ENCODE data around the gene GPR31.

DNA sequence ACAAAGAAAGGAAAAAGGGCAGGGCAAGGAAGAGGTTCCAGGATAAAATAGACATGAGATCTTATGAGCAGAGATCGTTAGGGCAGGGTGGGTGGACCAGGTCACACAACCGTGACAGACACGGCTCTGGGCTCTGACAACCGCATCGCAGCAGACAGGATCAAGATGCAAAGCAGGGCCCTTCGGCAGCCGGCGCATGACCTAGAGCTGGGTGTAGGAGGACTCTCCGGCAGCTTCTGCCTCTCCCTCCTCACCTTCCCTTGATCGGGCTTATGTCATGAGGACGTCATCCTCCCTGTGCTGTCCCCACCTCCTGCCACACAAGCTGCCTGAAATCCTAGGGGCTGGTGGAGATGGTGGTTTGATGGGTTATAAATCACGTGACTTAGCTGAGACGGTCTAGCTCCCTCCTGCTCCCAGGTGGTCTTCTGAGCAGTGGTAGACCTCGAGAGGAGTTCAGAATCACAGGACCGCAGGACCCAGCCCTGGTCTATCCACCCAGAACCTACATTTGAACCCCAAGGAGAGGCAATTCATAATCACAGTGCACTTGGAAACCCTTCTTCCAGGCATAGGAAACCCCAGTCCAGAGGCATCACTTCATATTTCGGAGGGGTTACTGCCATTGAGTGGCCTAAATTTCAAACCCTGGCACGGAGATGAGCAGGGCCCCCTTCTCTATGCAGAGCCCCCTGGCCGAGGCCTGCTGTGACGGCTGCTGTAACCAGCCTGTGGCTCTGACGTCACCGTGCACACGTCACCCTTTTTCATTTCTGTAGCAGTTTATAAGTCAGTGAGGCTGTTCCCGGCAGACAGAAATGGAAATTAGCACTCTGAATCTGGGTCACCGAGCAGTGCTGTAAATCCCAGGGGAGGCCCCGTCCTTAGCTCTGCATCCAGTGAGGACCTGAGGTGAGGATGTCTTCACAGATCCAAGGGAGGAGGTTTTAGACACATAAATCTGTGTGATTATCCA, 43.6 kb downstream of the GPR31 start:
- TF ChIP-seq NFRKB (IDR thresholded peaks at IDR 0.05) (no peak), SP1 (IDR thresholded peaks at IDR 0.05) (no peak), TARDBP (IDR thresholded peaks at IDR 0.05) (no peak), HDGF (IDR thresholded peaks at IDR 0.05; ENCODE audit: borderline replicate concordance) (no peak), SUZ12 (IDR thresholded peaks at IDR 0.05) (no peak), LEF1 (IDR thresholded peaks at IDR 0.05; ENCODE audit: borderline replicate concordance) (no peak), FOXM1 (IDR thresholded peaks at IDR 0.05; ENCODE audit: borderline replicate concordance) (no peak), FOXA1 (IDR thresholded peaks at IDR 0.05) (no peak), BHLHE40 (IDR thresholded peaks at IDR 0.05; ENCODE audit: borderline replicate concordance) (no peak), CTBP1 (IDR thresholded peaks at IDR 0.05; ENCODE audit: borderline replicate concordance) (no peak), ELF4 (IDR thresholded peaks at IDR 0.05) (no peak), ARNT (IDR thresholded peaks at IDR 0.05) (no peak), L3MBTL2 (conservative IDR thresholded peaks at IDR 0.05) (no peak)

All from HEK293T (cell line).